ENCODE measurements around the gene PHF21B.

DNA sequence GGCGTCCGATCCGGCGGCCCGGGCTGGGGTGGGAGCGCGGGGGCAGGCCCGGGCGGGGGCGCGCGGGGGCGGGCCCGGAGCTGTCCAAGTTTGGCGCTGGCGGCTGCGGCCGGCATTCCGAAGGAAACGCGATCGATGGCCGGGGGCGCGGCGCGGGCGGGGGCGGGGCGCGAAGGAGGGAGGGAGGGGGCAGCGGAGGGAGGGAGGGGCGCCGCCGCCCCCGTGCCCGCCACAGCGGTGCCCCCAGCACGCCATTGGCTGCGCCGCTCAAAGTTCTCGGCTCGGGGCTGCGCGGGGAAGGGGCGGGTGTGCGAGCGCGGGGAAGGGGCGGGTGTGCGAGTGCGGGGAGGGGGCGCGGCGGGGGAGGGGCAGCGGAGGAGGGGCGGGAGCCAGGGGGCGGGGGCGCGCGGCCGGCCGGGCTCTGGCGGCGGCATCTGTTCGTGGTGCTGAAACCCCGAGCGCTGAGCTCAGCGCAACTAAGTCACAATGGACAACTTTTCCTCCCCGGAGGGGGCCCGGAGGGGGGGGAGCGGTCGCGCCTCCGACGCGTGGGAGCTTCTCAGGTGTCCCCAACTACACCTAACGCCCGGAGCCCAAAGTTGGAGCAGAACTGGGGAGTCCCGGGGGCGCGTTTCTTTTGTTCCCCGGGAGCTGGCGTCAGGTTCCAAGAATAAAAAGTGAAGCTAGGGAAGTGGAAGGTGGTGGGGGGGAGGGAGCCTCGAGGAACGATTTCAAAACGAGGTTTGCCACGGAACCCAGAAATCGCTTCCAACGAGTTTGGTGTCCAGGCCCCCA is 2.2 kb downstream of the PHF21B start:
- TF ChIP-seq, protein P1, sequence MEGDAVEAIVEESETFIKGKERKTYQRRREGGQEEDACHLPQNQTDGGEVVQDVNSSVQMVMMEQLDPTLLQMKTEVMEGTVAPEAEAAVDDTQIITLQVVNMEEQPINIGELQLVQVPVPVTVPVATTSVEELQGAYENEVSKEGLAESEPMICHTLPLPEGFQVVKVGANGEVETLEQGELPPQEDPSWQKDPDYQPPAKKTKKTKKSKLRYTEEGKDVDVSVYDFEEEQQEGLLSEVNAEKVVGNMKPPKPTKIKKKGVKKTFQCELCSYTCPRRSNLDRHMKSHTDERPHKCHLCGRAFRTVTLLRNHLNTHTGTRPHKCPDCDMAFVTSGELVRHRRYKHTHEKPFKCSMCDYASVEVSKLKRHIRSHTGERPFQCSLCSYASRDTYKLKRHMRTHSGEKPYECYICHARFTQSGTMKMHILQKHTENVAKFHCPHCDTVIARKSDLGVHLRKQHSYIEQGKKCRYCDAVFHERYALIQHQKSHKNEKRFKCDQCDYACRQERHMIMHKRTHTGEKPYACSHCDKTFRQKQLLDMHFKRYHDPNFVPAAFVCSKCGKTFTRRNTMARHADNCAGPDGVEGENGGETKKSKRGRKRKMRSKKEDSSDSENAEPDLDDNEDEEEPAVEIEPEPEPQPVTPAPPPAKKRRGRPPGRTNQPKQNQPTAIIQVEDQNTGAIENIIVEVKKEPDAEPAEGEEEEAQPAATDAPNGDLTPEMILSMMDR (conservative IDR thresholded peaks at IDR 0.05 in 1 of 2, IDR thresholded peaks at IDR 0.05 in 1 of 2; ENCODE audit: low read depth in 1 of 2, low read length in 2 of 2), result no peak
- no peak for TF ChIP-seq EZH2 (IDR thresholded peaks at IDR 0.05; ENCODE audit: low read length, missing control alignments)
